SIG-M5 (cell line): ENCODE data around the gene MTCL3.

Experiments used
- DNase-seq: peaks from one replicate; lab custom pipeline; 2025; lab: John Stamatoyannopoulos, UW

The MTCL3 gene

DNA sequence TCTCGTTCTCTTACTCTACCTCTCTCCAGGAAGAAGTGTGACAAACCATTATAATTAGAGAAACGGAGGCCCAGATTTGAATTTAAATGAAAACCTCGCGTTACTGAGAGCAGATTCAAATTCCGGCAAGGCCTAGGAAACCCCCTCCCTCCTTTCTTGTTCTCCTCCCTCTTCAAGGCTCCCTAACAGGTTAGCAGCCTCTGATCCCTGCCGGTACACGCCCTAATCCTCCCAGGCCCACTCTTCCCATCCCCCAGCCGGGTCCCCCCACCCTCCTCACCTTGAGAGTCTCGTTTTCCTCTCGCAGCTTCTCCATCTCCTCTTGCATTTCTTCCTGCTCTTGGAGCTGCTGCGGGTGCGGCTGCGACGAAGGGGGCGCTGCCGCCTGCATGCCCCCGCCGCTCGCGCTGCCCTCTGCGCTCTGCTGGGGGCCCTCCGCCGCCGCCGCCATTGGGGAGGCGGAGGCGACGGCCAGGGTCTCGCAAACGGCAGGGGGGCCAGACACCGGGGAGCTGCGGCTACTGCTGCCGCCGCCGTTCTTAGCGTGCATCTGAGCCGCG is 3.8 kb downstream of the MTCL3 start:
- no peak for DNase-seq

DNA sequence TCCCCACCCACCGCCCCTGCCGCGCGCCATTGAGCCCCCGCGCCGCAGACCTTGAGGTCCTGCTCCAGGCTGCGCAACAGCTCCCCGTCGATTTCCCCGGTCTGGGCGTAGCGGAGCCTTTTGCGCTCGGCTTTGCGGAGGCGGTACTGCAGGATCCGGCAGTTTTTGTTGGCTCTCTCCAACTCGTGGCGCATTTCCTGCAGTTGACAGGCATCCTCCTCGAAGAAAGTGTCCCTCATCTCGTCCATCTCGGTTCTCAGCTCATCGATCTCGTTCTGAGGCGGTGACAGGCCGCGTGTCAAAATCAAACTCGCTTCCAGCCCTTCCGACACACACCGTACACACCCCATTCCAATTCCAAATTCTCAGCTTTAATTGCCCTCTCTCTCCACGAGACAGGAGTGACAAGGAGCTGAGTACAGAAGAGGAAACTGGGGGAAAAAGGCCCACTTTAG is 4.3 kb downstream of the MTCL3 start:
- no peak for DNase-seq

DNA sequence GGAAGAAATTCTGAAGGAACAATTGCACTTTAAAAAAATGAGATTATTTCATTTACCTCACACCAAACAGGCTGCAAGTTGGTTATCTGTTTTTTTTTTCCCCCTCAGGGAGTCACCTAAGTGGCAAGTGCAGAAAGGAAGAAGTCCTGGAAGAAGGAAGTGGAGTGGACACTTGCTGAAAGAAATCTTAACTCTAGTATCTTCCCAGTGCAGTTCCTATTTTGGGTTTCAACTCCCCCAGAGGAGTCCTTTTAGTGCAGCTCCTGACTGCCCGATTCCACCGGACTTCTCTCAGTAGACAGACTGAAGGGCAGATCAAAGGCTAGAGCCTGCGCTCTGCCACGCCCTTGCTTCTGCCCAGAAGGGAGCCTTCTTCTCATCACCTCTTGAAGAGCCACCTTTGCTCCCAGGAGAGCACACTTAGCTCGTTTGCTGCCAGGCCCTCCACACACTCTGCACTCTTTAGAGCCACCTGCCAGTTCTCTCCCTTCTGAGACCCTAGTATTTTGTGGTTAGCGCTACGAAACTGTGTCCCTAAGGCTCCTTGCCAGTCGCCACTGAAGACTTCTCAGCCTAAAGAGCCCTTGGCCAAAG is 4.9 kb downstream of the MTCL3 start:
- no peak for DNase-seq

DNA sequence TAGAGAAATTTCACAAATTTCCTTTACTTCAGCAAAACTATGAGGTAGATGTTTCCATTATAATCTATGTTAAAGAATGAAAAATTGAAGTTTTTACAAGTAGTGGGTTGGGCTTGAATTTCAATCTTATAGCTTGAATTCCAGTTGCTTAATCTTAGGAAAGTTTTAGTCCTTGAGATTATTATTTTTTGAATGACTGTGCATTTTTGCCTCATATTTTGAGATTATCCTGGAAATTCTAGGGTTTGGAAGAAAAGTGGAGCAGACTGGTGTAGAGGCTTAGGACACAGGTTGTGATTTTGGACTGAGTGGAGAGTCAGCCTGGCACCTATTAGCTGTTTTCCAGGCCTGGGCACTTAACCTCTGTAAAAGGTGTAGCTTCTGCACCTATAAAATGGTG is 5.7 kb downstream of the MTCL3 start:
- DNase-seq: no peak

DNA sequence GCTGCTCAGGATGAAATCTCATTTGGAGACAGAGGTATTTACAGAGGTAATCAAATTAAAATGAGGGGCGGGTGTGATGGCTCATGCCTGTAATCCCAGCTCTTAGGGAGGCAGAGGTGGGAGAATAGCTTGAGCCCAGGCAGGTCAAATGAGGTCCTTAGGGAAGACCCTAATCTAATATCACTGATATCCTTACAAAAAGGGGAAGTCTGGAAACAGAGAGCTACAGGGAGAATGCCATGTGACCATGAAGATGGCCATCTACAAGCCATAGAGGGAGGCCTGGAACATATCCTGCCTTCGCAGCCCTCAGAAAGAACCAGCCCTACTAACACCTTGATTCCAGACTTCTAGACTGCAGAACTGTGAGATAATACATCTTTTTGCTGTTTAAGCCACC is 8.3 kb downstream of the MTCL3 start:
- no peak for DNase-seq

DNA sequence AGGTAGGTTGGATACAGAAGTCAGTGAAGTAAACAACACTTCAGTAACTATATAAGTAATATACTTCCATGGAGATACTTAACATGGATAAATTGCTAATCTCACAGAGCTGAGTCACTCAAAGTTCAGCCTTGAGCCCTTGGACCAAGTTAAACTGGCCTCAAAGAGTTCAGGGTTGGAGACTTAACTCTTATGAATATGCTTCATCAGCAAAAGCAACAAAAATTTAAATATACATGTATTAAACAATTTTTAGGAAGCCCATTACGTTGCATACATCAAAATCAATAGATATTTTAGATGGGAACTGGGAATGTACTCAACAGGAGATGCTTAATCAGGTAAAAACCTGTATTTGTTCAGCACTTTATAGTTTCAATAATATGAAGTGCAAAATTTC is 12.2 kb downstream of the MTCL3 start:
- DNase-seq: no peak

DNA sequence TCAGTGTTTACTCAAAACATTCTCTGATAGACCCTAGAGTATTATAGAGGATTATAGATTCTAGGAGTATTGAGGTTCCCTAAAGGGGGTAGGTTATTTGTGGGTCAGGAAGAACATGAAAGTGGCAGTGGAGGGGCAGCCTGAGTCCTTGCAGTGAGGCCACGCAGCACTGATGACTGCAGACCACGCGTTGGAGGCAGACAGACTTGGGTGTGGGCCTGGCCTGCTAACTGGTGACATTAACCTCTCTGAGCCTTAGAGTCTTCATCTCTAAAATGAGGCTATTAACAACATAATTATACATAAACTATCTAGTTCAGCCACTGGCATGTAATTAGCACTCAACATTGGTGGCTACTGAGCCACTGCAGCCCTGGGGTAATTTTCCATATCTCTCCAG is 16.1 kb downstream of the MTCL3 start:
- DNase-seq: no peak

DNA sequence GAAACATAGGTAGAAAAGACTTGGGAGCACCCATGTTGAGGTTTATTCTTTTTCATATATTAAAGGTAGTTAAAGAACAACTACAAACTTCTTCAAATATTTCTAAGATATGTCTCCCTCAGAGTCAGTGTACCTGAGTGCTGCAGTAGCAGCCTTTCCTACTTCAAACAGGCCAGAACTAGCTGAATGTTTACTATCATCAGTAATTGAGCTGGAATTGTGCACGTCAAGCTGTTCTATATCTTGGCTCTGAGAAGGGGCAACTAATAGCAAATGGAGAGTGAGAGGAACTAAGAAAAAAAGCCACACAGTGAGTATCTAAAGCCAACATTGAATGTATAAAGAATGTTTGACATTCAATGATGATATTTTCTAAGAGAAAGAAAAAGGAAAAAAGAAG is 21.7 kb downstream of the MTCL3 start:
- no peak for DNase-seq

DNA sequence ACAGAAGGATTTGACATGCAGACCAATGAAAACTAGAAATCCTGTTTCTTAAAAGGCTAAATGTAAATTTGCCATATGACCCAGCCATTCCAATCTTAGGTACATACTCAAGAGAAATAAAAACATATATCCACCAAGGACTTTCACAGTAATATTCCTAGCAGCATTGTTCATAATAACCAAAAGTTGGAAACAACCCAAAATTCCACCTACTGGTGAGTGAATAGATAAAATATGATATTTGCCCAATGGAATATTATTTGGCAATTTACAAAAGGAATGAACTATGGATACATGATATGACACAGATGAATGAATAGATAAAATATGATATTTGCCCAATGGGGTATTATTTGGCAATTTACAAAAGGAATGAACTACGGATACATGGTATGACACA is 22.7 kb downstream of the MTCL3 start:
- DNase-seq: no peak

DNA sequence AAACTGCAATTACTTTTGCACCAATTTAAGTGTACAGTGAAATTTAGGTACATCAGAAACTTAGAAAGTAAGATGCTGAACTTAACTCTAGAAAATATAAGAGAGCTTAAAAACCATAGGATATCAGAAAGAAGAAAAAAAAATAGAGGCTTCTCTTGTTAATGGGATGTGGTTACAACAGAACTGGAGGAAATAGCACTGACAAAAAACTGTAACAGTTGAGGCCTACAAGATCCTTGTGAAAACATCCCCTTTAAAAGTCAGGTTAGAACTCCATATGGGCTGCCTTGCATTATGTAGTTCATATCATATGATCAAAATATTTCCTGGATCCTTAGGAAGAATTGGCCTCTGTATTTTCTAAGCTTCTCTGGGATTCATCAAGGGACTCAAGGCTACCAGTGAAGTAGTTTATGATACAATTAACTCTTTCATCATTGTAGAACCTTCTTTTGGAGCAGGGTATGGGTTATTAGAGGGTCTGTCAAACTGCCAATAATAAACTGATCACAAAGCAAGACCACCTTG is 24.8 kb downstream of the MTCL3 start:
- no peak for DNase-seq

DNA sequence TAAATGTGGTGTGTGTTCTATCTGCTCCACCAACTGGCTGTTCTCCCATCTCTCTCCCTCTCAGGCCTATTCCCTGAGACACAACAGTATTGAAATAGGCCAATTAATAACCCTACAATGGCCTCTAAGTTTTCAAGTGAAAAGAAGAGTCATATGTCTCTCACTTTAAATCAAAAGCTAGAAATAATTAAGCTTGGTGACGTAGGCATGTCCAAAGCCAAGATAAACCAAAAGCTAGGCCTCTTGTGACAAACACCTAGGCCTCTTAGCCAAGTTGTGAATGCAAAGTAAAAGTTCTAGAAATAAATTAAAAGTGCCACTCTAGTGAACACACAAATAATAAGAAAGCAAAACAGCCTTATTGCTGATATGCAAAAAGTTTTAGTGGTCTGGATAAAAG is 29.9 kb downstream of the MTCL3 start:
- DNase-seq: no peak

DNA sequence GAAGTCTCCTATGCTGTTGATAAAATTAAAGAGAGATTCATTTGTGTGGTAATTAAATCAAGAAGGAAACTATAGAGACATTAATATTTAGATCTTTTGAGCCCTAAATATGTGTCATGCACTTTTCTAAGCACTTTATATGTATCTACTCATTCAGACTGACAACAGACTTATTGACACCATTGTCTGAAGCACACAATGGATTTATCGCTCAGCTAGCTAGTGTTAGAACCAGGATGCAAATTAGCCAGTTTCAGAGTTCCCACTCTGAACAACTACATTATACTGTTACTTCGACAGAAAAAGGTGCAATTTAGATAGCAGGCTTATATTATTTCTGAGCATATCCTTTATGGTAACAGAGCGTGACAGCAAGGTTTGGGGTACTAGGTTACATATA is 32.2 kb downstream of the MTCL3 start:
- DNase-seq: no peak

DNA sequence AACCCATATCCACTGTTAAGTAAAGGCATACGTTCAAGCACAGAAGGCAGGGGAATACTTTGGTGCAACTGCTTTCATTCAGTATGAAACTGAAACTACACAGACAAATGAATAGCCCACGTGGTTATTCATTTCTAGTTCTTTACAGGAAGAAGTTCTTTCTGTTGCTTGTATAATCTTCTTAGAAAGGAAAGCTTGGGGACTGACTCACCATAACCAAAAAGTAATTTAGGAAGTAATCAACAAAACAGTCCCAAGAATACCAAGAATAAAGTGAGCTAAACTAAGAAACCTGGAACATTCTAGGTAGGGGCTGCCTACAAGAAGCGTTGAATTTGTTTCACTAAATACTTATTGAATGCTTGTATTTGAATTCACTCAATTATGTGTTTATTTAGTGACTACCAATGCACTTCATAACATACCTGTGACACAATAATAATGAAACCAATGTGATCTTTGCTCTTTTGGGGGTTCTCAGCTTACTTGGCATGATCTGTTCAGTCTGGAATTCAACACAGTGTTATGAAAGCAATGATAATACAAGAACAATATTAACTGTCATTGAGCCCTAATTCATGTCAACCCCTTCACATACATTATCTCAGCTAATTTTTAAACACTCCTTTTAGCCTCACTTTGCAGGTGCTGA is 34.8 kb downstream of the MTCL3 start:
- no peak for DNase-seq

DNA sequence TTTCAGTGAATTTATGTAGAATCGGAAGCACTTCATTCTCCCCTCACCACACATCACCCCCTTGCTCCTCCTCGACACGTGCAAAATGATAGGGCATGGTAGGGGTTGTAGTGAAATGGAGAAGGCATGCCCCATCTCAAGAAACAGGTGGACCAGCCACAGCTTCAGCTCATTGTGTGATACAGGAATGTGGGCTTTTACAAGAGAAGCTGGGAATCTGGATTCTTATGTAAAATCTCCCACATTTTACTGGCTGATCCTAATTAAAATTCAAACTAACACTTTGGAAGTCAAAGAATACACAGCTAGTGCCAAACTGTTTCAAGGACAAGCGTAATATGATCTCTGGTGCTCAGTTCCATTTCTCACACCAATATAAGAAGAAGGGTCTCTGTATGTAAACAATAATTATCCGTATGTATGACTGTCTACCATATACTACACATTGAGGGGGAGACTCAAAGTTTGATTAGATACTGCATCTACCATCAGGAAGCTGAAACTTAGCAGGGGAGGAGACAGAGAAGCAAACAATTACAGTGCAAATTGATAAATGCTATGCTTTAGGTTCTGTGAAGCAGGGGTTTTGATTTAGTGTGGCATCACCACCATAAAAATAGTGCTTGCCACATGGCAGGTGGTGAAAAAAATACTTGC is 35.6 kb downstream of the MTCL3 start:
- DNase-seq: no peak

DNA sequence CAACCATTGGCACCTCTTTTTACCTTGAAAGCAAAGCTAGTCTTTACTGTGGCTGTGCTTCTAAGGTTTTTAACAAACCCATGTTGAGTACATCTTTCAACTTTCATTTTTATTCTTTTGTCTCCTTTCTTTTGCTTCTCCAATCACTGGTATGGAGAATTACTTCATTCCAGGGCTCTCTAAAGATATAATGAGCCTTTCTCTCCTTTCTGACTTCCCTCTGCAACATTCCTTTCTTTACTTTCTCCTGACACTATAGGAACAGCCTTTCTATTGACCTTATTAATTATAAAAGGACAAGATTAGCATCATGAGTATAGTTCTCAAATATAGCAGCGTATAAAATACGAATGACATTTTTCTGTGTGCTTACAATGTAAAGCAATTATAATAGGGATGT is 36.8 kb downstream of the MTCL3 start:
- DNase-seq: no peak

DNA sequence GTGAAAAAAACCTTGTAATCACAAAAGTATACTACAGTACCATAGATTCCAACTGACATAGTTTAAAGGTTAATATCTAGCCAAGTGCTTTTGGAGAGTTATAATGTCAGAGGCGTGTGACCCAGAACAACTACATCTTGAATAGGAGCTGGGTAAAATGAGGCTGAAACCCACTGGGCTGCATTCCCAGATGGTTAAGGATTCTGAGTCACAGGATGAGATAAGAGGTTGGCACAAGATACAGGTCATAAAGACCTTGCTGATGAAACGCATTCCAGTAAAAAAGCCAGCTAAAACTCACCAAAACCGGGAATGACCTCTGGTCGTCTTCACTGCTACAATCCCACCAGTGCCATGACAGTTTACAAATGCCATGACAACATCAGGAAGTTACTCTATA is 37.5 kb downstream of the MTCL3 start:
- DNase-seq: no peak

DNA sequence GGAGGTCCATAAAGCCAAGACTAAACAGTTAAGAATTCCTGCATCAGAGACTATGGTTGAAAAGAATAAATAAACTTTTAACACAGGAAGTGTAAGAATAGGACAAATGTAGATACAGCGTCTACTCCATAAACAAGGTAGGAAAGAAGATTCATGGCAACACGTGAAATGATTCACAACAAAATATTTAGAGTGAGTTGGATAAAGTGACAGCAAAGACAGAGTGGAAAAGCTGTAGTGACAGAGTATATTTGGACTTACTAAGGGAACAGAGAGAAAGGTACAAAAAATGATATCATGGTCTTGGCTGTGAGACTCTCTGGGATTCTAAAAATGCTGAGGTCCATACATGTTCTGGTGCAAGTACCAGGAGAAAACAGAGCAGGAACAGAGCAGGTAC is 38.0 kb downstream of the MTCL3 start:
- DNase-seq: no peak

DNA sequence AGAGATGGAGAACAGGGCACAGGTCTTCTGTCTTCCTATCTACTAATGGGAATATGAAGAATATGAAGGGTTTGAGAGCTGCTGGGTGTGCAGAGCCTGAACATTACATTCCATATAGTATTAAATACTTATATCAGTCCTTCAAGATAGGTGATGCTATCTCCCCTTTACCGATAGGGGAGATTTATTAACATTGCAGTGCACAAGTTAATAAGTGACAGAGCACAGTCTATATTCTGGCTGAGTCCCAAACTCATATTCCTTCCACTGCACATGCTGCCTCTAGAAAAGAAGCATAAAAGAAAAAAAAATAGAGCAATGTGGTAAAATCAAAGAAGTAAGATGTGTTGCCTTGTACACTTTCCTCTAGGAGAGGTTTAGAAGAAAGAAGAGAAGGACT is 41.5 kb downstream of the MTCL3 start:
- DNase-seq: no peak

DNA sequence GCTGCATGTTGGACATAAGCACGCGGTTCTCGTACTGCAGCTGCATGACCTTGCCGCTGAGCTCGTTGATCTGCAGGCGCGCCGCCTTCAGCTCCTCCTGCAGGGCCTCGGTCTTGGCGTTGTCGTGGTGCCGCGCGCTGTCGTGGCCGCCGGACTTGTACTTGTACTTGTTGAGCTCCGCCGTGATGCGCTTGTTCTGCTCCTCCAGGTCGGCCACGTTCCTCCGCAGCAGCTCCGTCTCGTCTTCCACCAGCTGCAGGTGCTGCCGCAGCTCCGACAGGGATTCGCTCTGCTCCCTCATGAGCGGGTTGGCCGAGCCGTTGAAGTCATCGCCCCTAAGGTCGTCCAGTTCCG is 43.3 kb downstream of the MTCL3 start:
- no peak for DNase-seq

DNA sequence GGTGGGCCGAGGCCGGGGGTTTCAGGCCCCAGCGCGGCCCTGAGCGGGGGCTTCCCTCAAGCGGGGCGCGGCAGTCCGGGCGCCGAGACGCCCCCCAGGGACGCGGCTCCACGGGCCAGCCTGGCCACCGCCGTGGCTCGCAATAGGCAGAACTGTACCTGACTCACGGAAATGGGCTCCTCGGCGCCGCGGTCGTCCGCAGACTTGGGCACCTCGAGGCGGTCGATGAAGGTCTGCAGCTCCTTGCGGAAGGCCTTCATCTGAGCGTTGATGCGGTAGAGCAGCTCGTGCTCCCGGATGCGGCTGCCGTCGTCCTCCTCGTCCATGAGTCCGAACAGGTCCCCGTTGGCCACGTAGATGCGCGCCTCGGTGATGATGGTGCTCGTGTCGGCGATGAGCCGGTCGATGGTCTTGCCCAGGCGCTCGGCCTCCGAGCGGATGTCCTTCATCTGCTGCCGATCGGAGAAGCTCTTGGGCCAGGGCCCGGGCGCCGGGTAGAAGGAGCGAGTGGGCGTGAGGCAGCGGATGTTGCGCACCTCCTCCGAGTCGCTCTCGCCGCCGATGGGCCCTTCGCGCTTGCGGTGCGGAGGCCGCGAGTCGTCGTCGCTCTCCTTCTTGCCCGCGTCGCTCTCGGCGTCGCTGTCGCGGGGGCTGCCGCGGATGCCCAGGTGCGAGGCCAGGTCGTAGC is 43.9 kb downstream of the MTCL3 start:
- no peak for DNase-seq

DNA sequence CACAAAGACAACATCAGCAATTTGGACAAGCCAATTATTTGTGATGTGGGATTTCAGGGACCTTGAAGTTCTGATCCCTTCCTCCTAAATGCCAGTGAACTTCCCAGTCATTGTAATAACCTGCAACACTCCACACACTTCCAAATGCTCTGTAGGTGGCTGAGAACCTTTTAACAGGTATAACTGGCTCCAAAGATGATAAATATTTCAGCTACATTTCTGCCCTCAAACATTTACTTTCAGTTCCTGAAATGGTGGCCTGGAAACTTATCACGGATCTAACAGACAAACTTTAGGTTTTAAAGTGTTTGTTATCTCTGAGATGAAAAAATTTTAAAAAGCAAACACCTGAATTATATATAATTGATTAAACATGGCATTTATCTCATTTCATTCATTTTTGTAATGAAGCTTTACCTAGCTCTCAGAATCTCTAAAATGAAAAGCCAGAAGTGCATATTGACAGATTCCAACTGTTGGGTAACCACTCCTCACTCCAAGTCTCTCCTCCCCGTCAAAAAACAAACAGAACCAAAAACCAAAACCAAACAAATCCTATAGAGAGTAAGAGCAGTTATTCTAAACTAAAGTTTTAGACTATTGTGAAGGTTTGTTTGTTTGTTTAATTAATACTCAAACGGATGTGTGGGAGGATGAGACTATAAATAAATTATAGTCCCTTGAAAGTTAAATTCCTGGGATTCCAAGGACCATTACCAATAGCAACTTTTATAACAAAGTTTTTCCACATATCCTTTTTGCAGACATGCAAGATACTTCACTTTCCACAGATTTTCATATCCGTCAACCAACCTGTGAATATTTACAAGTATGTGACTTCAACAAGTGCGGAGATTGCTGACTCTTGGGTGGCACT is 47.5 kb downstream of the MTCL3 start:
- no peak for DNase-seq

DNA sequence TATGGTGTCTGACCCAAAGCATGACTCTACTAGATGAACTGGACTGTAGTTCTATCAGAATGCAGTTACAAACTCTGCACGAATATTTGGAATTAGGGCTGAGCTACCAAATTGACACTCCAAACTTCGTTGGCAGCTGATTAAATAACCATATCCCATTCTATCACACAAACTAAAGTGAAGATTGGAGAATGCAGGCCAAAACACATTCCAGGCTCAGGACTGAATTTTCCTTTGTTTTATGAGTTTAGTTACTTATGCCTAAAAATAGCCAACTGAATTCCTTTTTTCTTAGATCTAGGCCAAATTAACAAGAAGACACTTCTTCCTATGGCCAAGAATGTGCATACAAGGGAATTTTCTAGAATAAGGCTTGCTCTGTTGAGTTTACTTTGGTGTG is 50.2 kb downstream of the MTCL3 start:
- DNase-seq: no peak
